ENCODE measurements around the gene RHOU.
"Not testable (repeated sequence)": the region's sequence is repeated elsewhere in the genome, so short reads cannot be mapped to it uniquely, and the experiment has no call there.

Gene RHOU

GRCh38 chr1:228765168-228765946 lies 30.1 kb downstream of the RHOU start:
- no peak for DNase-seq

GRCh38 chr1:228766788-228767187 lies 31.5 kb downstream of the RHOU start:
- DNase-seq: no peak

DNA sequence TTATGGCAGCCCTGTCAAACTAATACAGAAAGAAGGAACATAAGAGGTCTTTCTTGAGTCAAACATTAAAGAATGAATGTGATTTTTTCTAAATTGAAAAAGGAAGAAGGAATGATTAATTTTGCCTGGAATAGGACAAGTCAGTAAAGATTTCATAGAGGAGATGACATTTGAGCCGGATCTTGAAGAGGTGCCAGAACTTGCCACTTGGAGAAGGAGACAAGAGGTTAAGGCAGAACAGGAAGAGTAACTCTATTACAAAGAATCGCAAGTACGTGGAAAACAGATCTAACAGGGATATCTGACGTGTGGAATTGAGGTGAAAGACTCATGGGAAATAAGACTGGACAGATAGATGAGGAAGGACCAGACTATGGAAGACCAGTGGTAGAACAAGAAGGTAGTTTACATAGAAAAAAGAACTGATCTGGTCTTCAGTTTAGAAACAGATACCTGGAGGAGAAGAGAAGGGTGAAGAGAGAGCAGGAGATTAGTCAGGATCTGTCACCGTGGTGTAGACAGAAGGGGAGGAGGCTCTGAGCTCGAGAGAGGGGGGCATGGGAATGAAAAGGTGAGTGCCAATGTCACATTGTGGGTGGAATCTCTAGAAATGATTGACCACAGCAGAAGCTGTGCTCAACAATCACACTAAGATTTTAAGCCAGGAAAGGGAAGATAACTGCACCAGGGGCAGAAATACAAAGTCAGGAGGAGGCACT lies 32.5 kb downstream of the RHOU start:
- no peak for DNase-seq

GRCh38 chr1:228768355-228769000 lies 33.2 kb downstream of the RHOU start:
- DNase-seq: no peak

- DNase-seq: no peak
These were observed 35.5 kb downstream of the RHOU start for GRCh38 chr1:228770779-228771223.

DNA sequence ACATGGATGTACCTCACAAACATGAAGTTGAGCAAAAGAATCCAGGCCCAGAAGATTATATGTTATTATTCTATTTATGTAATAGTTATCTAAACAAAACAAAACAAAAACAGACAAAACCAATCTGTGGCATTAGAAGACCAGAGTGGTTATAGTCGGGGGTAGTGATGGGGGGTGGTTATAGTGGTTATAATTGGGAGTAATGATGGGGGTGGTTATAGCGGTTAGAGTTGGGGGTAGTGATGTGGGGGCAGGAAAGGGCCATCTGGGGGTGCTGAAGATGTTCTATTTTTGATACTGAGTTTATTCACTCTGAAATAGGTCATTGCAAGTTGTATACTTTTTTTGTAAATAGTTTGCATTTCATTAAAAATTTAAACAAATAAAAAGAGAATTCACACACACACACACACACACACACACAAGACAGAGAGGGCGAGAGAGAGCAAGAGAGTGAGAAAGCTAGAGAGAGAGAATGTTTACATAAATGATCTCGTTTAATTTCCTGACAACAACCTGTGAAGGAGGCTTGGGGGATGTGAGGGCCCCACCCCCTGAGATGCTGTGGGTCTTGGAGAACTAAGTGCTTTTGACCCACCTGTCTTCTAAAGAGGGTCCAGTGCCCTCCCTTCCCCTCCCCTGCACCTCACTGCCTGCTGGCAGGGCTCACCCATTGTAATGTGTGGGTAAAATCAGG lies 37.4 kb downstream of the RHOU start:
- no peak for DNase-seq

DNA sequence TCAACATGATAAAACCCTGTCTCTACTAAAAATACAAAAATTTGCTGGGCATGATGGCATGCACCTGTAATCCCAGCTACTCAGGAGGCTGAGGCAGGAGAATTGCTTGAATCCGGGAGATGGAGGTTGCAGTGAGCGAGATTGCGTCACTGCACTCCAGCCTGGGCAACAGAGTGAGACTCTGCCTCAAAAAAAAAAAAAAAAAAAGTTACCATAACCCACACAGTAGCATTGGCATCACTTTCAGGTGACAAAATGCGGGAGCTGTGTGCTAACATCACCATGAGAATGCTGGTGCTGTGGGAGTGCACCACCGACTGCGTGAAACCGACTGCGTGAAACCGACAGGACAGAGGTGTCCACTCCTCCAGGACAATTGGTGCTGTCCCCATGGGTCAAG lies 40.7 kb downstream of the RHOU start:
- DNase-seq: not testable (repeated sequence)

DNA sequence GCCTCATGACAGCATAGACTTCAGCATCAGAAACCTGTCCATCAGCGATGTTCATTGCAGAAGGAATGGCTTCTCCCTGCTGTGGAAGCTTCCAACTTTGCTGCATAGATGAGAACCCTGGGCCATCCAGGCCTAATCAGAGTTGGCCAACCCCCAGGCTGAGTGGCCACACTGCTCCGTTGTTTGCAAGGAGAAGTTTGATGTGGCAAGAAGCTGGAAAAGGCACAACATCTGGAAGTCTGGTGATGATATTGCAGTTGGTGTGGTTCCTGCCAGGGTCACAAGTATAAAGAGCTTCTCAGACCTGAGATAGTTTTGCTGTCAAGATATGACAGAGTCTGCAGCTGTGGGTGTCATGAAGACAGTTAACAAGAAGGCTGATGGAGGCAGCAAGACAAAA lies 41.2 kb downstream of the RHOU start:
- DNase-seq: no peak

GRCh38 chr1:228777236-228777635 lies 42.0 kb downstream of the RHOU start:
- DNase-seq: no peak

DNA sequence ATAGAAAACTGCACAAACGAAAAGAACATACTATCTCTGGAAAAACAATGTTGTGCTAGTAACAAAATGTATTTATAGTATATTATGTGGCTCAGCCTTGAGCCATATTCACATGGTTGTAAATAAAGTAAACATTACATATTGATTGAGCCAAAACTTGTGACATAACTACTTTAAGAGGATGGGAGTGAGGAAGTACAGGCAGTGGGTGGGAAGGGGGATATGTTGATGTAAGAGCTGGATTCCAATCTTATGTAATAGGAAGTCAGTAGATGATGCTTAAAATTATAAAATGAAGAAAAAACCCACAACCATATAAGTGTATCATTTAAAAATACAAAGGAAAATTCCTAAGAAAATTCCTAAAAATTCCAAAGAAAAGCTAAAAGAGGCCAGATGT lies 42.7 kb downstream of the RHOU start:
- DNase-seq: no peak

DNA sequence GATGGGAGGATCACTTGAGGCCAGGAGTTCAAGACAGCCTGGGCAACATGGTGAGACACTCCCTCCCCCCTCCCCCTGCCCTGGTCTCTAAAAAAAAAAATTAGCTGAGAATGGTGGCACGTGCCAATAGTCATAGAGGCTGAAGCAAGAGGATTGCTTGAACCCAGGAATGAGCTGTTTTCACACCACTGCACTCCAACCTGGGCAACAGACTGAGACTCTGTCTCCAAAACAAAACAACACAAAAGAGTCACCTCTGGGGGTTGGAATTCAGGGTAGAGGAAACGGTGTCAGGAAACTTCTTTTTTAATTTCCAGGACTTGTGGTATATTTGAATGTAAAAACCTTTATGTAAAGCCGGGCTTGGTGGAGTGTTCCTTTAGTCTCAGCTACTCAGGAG lies 43.2 kb downstream of the RHOU start:
- DNase-seq: no peak

DNA sequence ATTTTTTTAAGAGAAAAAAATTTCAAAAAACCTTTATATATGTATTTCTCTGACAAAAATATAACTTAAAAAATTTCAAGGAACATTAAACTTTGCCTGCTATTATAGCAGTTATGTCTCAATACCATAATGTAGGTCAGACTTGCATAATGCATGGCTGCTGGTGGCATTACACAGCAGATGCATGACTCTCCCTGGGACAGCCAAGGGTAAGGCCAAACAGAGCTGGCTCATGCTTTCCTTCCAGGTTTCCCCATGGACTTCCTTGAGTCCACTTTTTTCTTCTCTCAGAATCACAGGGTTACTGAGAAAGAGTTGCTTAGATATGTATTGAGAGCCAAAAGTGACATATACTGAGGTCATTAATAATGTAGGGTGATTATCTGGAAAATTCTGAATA lies 43.7 kb downstream of the RHOU start:
- DNase-seq: no peak

DNA sequence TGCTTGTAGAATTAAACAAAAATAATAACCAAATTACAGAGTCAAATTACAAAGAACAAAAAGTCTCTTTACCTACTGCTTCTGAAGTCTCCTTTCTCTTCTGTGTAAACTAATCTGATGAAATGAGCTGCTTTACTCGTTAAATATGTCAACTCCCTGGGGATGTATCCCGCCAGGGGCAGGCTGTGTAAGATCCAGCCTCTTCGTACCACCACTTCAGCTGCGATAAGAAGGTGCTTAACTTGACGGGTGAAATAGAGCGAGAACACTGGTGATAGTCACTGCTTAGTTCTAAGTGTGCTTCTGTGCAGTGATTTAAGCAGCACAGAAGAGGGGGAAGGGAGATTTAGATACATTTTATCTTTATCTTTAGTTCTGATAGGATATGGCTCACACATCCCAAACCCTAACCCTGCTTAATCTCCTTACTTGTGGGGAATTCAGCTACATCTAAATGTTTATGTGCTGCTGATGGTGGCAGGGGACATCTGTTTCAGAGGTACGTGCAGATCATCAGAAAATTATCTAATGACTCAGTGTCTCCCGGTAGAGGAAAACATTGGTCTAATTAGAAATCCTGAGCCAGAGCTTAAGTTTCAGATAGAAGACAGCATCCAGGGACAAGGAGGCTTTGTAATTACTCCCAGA lies 46.0 kb downstream of the RHOU start:
- DNase-seq: no peak

DNA sequence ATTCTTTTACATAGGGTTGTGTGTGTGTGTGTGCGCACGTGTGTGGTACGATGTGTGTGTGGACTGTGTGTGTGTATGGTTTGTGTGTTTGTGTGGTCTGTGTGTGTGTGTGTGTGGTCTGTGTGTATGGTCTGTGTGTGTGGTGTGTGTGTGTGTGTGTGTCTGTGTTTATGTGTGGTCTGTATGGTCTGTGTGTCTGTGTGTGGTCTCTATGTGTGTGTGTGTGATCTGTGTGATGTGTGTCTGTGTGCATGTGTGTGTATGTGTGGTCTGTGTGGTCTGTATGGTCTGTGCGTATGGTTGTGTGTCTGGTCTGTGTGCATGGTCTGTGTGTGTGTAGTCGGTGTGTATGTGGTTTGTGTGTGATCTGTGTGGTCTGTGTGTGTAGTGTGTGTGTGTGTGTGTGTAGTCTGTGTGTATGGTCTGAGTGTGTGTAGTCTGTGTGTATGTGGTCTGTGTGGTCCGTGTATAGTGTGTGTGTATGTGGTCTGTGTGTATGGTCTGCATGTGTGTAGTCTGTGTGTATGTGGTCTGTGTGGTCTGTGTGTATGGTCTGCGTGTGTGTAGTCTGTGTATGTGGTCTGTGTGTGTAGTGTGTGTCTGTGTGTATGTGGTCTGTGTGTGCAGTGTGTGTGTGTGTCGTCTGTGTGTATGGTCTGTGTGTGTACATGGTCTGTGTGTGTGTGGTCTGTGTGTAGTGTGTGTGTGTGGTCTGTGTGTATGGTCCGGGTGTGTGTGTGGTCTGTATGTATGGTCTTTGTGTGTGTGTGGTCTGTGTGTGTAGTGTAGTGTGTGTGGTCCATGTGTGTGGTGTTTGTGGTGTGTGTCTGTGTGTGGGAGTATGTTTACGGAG lies 46.8 kb downstream of the RHOU start:
- no peak for DNase-seq

- DNase-seq: no peak
These were observed 47.6 kb downstream of the RHOU start for GRCh38 chr1:228782662-228783417.

GRCh38 chr1:228783418-228784040 lies 48.2 kb downstream of the RHOU start:
- DNase-seq: no peak

DNA sequence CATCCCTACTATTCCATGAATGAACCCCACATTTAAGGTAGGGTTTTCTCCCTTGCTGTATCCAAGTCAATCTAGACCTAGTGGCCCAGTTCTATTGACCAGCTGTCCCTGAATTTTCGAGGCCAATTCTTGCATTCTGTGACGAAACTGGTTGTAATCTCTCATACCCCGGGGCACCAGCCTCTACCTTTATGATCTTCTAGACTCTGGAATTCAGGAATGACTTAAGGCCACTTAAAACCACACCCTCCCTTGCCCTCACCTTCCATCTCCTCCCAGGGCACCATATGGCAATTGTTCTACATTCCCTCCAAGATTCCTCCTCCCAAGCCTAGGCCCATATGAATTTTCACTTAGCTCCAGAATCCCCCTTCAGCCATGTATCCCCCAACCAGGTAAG lies 48.9 kb downstream of the RHOU start:
- DNase-seq: no peak

DNA sequence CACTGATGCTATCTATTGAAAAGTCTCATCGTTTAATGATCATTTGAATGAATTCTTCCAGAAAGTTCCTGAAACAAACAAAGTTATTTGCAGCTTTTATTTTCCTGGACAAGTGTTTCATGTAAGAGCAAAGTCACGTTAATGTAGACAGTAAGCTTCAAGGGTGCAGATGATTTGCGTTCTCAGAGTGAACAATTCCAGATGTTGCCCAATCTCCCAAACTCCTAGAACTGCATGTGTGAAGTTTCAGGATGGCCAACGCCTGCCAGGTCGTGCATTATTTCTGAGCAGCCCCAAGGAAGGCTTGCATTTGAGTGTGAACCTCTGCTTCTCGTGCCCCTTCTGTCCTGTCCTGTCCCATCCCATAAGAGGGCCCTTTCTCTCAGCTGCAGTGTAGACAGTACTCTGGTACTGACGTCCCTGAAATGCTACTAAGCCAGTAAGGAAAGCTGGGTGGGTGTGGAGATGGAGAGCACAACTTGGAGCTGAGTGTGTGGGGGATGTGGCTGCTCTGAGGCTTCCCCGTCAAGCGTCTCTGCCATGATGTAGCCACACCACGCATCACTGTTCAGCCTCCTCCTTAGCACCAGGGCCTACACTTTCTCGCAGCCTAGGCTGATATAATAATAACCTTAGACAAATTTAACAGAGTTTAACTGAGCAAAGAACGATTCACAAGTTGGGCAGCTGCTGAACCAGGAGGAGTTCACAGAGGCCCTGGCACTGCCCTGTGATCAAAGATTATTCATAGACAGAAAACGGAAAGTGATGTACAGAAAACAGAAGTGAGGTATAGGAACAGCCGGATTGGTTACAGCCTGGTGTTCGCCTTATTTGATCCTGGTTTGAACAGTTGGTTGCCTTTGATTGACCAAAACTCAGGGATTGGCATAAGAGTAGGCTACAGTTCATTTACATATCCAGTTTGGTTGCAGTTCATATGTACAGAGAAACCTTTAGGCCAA lies 50.4 kb downstream of the RHOU start:
- no peak for DNase-seq

All from activated CD8-positive, alpha-beta memory T cell treated with anti-CD3 and anti-CD28 coated beads, Interleukin-2, amount 50 U/mL, for 4 hours (primary cell).